ENCODE data around the gene PRR5.
"Not testable (repeated sequence)": the region's sequence is repeated elsewhere in the genome, so short reads cannot be mapped to it uniquely, and the experiment has no call there.

The PRR5 gene, protein sequence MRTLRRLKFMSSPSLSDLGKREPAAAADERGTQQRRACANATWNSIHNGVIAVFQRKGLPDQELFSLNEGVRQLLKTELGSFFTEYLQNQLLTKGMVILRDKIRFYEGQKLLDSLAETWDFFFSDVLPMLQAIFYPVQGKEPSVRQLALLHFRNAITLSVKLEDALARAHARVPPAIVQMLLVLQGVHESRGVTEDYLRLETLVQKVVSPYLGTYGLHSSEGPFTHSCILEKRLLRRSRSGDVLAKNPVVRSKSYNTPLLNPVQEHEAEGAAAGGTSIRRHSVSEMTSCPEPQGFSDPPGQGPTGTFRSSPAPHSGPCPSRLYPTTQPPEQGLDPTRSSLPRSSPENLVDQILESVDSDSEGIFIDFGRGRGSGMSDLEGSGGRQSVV

DNA sequence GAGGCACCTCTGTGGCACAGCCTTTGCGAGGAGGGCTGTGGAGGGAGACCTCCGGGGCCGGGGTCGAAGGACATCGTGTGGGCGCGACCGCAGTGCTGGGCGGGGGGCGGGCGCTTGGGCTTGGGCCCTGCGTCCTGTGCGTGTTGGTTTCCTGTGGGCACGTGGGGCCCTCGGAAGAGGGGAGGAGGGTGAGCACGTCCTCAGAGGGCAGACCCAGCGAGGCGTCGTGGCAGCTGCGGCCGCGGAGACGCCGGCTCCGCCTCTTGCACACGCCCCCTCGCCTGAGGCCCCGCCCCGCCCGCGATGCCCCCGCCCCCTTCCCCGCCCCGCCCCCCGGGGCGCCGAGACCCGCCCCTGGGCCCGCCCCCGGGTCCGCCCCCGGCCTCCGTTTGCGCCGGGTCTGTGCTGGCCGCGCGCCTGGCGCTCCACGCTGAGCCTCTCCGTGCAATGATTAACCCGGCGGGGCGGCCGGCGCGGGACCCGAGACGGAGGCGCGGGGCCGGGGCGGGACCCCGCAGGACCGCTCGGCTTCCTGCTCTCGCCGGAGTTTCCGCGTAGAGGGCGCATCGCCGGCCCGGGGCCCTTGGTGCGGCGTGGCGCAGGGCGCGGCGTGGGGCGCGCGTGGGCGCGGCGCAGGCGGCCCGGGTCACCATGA lies at the start of gene PRR5:
Gene PRR5, plus strand, starts transcription at position 381 of the 655 bp plus-strand sequence. Its CDS starts 271 bp downstream, at position 652.
- peak; percentile 61 to 67 for DNase-seq

DNA sequence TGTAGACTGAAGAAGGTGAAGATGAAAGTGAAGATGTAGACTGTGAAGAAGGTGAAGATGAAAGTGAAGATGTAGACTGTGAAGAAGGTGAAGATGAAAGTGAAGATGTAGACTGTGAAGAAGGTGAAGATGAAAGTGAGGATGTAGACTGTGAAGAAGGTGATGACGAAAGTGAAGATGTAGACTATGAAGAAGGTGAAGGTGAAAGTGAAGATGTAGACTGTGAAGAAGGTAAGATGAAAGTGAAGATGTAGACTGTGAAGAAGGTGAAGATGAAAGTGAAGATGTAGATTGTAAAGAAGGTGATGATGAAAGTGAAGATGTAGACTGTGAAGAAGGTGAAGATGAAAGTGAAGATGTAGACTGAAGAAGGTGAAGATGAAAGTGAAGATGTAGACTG lies 49.1 kb upstream of the PRR5 start:
- DNase-seq: not testable (repeated sequence)

DNA sequence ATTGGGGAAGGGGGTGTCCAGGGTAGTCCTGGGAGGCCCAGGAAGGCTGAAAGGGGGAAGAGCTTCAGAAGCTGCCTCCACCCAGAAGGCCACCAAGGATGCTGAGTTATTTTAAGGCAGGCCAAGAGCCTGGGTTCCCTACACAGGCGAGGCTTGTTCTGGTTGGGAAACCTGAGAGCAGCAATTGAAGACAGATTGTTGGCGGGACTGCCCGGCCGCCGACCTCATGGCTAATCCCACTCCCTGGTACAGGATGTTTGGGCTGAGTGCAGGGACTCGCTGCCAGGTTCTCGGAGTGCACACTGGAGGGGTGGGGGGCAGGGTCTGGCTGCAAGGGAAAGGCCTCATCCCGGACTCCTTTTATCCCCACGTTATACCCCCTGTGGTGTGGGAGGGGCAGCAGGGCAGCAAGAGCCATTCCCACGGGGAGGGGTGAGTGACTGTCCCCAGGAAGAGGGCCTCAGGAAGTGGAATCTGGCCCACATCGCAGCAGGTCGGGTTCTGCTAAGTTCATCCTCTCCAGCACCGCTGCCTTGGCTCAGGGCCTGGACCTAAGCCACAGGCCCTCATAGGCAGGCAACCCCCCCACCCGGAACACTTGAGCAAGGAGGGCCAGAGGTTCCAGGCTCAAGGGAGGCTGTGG lies 43.6 kb upstream of the PRR5 start:
- DNase-seq: no peak

DNA sequence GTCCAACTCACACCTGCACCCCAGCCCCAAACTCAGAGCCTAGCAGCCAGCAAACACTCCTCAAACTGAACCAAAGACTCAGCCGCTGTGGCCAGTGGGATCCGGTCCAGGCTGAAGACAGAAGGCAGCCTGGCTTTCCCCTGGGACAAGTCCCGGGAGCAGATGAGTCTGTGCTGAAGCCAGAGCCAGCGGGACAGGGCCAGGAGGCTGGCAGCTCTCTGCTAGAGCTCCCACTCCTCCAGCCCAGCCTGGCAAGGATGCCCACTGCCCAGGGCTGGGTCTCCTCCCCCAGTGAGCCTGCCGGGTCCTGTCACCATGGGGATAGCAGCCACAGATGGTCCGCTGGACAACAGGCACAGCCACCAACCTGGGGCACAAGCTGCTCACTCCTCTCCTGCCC lies 42.9 kb upstream of the PRR5 start:
- no peak for DNase-seq

DNA sequence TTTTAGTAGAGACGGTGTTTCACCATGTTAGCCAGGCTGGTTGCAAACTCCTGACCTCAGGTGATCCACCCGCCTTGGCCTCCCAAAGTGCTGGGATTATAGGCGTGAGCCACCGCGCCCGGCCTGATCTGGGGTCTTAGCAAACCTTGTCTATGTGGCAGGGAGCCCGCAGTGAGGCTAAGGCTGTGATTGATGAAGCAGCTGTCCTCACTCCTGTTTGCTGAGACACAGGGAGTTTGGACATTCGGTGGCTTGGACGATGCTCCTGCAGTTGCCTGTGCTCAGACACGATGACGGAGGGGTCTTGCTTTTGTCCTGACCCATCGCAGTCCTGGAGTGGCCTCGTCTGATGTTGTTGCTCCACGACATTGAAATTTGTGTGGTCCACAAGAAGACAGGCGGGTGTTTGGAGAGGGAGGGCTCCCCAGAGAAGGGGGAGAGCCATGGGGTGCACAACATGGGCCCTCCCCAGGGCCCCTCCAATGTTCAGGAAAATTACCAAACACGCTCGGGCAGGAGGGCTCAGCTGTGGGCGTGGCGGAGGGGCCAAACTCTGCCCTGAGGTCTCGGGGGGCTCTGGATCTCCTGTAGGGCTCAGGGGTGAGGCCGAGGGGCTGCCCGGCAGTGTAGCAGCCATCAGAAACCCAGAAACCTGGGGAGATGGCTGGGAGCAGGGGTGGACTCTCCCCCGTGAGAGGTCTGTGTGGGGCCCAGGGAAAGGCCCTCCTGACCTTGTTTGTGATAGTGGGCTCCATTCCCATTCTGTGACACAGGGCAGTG lies 41.8 kb upstream of the PRR5 start:
- DNase-seq: no peak

DNA sequence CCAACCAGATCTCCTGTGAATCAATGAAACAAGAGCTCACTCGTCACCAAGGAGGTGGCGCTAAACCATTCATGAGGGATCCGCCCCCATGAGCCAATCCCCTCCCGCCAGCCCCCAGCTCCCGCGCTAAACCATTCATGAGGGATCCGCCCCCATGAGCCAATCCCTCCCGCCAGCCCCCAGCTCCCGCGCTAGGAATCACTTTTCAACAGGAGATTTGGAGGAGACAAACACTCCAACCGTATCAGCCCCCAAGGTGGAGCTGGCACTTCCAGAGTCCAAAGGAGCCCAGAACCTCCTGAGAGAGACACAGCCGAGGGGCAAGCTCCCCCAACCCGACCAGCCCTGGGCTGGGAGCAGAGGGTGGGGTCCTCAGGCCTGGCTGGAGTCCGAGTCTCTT lies 40.9 kb upstream of the PRR5 start:
- no peak for DNase-seq

DNA sequence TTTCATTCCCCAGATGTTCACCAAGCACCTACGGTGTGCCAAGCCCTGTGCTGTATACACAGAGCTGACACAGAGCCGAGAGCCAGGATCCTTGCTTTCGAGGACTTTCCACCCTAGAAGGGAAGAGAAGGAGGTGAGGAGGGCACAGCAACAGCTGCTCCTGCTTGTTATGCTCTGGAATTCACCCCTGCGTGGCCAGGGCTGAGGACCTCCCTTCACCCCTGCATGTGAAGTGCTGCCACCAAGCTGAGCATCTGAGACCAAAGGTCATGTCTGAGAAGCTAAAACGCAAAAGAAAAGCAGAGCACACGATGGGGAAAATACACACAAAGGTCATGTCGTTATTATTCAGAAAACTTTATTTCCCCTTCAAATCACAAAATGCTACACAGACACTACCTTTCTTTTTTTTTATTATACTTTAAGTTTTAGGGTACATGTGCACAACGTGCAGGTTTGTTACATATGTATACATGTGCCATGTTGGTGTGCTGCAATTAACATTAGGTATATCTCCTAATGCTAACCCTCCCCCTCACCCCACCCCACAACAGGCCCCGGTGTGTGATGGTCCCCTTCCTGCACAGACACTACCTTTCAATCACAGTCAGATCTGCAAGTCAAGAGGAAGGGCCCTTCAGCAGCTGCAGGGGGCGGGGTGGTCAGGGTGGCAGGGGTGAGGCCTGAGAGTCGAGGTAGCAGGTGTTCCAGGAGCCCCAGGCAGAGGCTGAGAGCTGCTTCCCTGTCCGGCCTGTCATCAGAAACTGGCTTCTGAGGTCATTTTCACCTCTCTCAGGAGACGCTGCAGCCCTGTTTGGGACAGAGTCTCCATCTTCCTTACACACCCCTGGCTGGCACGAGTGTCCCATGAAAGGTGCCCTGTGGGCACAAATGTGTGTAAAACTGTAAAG lies 40.1 kb upstream of the PRR5 start:
- DNase-seq: no peak

DNA sequence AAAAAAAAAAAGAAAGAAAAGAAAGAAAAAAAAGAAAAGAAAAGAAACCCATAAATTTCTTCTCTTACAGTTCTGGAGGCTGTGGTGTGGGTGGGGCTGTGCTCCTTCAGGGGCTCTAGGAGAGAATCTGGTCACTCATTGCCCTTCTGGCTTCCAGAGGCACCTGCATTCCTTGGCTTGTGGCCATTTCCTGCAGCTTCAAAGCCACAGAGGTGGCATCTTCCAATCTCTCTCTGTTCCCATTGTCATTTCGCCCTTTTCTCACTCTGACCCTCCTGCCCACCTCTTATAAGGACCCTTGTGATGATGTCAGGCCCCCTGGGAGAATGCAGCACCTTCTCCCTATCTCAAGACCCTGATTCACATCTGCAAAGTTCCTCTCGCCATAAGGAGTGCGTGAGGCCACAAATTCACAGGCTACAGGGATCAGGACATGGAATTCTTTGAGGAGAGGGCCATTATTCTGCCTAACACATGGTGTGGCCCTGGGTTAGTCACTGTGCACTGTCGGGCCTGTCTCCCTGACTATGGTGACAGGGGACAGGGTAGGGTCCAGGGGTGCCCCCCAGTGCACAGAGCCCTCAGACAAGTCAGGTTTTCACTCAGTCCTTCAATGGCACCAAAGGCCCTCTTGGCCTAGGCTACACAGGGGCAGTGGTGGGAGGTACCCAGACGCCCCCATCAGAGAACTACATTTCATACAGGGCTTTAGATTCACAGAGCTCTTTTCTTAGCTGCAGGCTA lies 38.6 kb upstream of the PRR5 start:
- no peak for DNase-seq

DNA sequence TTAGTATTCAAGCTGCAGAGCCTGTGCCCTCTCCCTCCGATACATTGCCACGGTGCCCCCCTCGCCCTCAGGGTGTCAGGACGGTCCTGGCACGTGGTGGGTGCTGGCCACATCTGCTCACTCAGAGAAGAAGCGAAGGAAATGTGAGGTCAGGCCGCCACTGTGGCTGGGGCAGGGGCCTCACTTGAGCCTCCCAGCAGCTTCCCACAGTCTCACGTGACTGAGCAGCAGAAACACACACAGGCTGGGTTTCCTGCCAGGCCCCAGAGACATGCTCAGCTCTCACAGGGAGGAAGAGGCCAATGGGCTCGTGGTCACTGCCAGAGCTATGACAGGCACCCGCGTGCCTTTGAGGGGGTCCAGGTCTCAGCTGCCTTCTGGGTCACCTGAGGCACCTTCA lies 37.9 kb upstream of the PRR5 start:
- DNase-seq: no peak

DNA sequence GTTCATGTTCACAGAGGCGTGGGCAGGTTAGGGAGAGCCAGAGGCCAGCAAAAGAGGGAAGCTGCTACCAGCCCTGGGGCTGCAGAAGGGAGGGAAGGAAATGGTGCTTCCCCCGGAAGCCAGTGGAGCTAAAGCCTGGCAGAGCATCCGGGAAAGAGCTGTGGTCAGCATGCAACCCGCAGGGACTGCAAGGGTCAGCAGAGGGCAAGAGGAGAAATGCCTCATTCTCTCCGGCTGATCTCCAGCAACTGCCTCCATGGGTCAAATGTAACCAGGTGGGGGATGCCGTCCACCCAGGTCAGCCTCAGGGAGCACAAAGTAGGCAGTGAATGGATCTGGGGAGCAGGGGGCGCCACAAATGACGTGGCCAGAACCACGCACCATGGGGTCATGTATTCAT lies 36.9 kb upstream of the PRR5 start:
- DNase-seq: no peak

DNA sequence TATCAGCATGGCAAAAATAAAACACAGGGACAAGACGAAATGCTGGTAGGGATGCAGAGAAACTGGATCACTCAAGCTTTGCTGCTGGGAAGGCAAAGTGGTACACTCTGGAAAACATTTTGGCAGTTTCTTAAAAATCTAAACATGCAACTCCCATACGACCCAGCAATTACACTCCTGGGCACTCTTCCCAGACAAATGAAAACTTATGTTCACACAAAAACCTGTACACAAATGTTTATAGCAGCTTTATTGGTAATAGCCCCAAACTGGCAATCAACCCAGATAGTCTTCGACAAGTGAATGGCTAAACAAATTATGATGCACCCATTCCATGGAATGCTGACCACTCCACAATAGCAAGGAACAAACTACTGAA lies 35.8 kb upstream of the PRR5 start:
- DNase-seq: no peak

DNA sequence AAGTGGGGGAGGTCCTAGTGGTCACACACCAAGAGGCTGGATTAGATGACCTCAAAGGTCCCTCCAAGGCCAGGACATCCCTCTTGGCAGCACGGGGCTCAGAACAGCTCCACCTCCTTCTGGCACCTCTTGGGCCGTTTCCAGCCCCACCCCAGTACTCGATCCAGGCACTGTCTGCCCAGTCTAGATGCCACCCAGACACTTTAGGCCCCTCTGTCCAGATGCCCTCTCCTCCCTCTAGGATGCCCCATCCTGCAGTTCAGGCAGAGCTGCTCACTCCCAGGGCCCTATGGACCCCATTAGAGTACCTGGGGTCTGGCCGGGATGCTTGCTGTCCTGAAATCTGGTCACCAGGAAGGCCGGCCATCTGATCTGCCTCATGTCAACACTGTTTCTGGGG lies 34.7 kb upstream of the PRR5 start:
- no peak for DNase-seq

DNA sequence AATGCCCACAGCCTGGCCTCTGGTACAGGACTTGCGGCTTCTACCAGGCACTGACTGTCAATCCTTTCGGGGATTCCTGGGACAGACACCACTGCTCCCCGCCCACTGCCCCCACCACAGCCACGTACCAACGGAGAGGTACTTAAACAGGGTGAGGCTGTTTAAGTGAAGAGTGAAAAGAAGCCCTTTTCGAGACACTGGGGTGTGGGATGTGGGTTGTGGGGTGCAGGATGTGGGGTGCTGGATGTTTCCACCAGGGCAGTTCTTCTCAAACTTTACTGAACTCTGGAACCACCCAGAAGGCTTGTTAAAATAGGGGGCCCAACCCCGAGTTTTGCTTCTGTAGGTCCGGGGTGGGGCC lies 34.2 kb upstream of the PRR5 start:
- DNase-seq: no peak

DNA sequence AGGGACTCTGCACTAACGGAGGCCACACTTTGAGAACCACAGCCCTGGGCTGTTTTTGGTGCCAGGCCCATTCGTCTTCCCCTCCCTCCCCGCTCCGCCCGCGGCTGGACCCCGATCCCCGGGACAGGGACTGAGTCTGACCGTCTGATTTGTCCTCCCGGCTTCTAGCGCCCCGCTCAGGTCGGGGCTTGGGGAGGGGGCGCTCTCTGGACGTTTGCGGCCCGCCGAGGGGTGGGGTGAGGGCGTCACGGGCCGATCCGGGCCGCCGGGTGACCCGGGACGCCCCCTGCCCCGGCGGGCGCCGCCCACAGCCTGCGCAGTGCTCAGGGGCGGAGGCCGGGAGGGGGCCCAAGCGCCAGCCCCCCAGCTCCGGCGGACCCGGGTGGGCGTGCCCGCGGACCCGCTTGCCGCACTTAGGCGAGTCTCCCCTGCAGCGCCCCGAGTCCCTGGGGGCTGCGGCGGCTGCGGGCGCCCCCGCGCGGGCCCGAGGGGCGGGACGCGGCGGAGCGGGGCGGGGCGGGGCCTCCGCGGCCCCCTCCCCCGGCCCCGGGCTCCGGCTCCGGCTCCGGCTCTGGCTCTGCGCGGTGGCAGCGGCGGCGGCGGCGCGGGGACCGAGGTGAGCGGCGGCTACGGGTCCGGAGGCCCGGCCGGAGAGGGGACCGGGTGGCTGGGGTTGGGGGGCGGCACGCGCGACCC lies 33.7 kb upstream of the PRR5 start:
- DNase-seq: no peak

DNA sequence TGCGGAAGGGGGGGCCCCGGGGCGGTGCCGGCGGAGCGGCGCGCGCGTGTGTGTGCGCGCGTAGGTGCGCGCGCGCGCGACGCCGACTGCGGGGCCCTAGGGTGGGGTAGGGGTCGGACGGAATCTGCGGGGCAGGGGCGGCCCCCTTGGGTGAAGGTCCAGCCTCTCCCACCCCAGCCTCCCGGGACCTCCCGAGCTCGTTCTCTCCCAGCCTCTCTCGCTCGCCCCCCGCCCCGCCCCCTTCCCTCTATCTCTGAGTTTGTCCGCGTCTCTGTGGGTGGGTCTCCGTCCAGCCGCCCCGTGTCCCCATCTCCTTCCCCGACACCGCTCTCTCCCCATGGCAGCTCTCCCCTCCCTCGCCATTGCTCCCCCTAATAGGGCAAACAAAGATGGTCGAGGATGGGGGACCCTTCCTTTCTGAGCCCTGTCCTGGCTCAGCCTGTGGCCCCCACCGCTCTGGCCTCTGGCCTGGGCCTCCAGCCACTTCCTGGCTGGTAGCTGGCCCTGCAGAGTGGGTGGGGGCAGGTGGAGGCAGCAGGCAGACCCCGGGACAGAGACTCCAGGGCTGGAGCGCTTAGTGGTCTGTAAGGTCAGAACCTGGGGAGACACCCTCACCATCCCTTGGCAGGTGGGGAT lies 33.0 kb upstream of the PRR5 start:
- no peak for DNase-seq

DNA sequence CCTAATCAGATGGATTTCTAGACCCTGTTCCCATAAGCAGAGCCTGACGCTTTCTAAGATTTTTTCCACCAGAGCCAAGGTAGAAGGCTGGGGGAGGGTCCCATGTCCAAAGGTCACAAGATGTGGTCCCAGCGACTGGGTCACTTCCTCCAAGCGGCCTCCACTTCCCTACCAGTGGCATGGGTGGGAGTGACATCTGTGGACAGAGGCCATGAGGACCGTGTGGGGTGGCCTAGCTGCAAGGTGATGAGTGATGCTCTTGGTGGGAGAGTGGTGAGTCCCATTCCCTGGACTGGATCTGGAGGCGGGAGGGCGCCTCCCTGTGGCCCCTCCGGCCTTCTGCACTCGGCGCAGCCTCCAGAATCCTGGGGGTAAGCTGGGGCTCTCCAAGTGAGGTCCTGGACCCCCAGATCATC lies 32.4 kb upstream of the PRR5 start:
- no peak for DNase-seq

DNA sequence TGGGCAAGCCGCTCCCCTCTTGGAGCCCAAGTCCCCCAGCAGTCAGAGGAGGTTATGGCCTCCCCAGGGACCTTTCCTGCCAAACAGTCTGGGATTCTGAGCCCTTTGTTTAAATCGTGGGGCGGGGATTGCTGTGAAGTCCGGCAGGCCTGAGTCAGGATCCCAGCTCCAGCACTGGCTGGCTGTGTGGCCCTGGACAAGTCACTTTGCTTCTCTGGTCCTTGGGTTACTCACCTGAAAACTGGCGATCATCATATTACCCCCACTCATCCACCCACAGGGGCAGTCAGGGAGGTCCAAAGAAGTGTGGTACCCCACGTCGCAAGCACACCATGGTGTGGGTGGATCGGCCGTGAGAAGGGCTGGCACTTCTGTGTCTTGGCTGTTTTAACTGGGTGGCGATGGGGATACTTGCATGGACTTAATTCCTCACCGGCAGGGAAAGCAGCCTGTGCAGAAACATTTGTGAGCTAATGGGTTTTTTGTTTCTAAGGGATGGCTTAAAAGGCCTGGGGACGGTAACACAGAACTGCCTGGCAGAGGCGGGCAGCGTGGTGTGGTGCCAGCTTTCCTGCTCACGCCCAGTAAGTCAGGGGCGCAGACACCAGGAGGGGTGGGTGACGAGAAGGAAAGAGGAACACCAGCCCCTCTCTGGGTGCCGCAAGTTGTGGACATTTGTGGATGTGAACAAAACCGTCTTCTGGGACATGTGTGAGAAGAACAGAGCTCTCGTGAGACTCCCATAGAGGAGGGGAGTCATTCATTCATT lies 31.6 kb upstream of the PRR5 start:
- DNase-seq: no peak

DNA sequence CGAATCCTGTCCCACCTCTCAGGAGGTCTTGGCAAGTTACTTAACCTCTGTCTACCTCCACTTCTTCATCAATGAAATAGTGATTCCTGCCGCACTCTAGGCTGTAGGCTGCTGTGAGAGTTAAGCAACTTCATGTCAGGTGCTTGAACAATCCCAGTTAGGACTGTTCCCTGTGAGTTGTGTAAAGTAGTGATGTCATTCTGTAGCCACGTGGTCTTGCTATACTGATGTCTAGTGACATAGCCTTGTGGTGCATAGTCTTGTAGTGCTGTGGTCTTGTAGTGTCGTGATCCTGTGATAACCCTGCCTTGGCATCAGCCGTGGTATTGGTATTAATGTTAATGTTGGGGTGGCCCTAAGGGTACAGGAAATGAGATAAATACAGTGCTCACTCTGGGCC lies 30.3 kb upstream of the PRR5 start:
- DNase-seq: no peak

DNA sequence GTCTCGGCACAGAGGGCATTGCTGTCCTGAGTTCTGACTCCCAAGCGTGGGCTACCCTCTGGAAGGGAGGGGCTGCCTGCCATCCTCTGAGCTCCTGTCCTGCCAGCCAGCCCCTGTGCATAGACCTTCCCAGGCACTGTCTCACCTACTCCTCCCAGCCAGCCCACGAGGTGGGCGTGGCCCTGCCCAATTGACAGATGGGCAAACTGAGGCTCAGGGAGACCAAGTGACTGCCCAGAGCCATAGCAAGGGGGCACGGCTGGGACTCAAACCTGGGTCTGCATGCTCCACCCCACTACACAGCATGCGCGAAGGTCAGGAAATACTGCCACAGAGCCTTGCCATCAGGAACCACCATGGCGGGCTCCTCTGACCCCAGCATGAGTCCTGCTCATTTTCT lies 29.4 kb upstream of the PRR5 start:
- DNase-seq: no peak

DNA sequence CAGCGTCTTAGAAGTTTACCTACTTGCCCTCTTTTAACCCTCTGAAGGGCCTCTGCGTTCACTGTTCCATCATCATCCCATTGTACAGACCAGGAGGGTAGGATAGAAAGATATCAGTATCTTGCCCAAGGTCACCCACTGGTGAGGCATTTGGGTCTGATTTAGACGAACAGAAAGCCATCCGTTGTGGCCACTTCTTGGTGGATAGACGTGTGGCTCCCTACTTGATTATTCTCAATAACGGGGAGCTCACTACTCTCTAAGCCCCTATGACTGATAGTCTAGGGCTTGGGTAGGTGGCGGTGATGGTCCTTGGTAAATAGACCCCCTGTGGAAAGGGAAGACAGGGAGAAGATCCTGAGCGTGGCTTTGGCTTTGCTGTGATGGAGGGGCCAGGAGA lies 28.6 kb upstream of the PRR5 start:
- DNase-seq: no peak
